Testis (tissue), 3 donors: Measurements from ENCODE around the gene TMEM273. TPM values are rescaled to one million over a fixed set of nuclear protein-coding genes. Genes with fewer than 3 reads are reported as not detected.

Experiments used
- DNase-seq: peaks from one replicate; pipeline ENCODE4 v3.0.0-alpha.2; 2019
- H3K27ac ChIP-seq, 2 donors: fragments of 200-600 bp; sonication (generic); one replicate each; pipeline ENCODE4 v1.5.1; 2019
- H3K27me3 ChIP-seq: fragments of 200-600 bp; sonication (generic); one replicate; pipeline ENCODE4 v1.5.1; 2019
- H3K36me3 ChIP-seq: fragments of 200-600 bp; sonication (generic); one replicate; pipeline ENCODE4 v1.5.1; 2017; ENCODE audit warnings: low read depth; ENCODE audit errors: missing control alignments
- H3K4me1 ChIP-seq: fragments of 200-600 bp; sonication (generic); one replicate; pipeline ENCODE4 v1.5.1; 2019
- H3K4me3 ChIP-seq, 2 donors: fragments of 200-600 bp; sonication (generic); one replicate each; pipeline ENCODE4 v1.5.1; 2017 to 2019
- H3K9me3 ChIP-seq: fragments of 200-600 bp; sonication (generic); one replicate; pipeline ENCODE4 v1.5.1; 2017
- CTCF ChIP-seq, 3 experiments: fragments of 450-650 bp in 2 of 3; fragments of 200-600 bp in 1 of 3; sonication (generic) in 1 of 3; IDR thresholded peaks; one replicate each; pipeline ENCODE4 v1.5.1; 2016 to 2019; ENCODE audit warnings: antibody characterized with exemption in 3 of 3, mild to moderate bottlenecking in 2 of 3, moderate library complexity in 1 of 3
- POLR2A ChIP-seq: fragments of 450-650 bp; IDR thresholded peaks from one replicate; pipeline ENCODE4 v1.6.1; 2017; ENCODE audit warnings: antibody characterized with exemption, mild to moderate bottlenecking, moderate library complexity
- WGBS, 2 donors: methylation state at CpG; one replicate each; pipeline ENCODE4 v1.1.5; 2018; 5-methylcytosine and 5-hydroxymethylcytosine counted together
- intact Hi-C: fragments of 100-400 bp; cut with DNase I; formaldehyde crosslinking; loops from one replicate; pipeline ENCODE4 v1.15.1; 2023; ENCODE audit warnings: low total_unique reads
- polyA plus RNA-seq: library from polyadenylated mRNA; stranded (reverse); fragments of 350-450 nt; fragmentation: Illumina TruSeq; extraction: RNeasy Lipid Tissue Mini Kit (QIAGEN cat#74804); gene quantifications from one replicate; pipeline ENCODE4 v1.2.3, GENCODE V29; 2014; ENCODE audit warnings: low read depth, low replicate concordance; ENCODE audit not compliant: insufficient read depth
- total RNA-seq, 2 donors: library from RNA; depleted of rRNA; stranded (reverse); fragments of >200 nt; gene quantifications; one replicate each; pipeline ENCODE4 v1.2.3, GENCODE V29; 2016

TMEM273 gene
- total and polyA plus RNA-seq, 3 donors from 2014 or later = 4.5 to 8.2 (median 5.3) TPM

- WGBS, 2 donors = 86 to 88% methylated on average over 7 of the region's 7 CpGs
- H3K36me3 ChIP-seq = no peaks in the 10 kb centered on the region
- TF ChIP-seq POLR2A (no peak), CTCF (IDR thresholded peaks at IDR 0.05) (no peak)
- no peak overlapping the region for H3K4me3 ChIP-seq
- DNase-seq = no peak
- H3K27me3 ChIP-seq = no peaks in the 10 kb centered on the region
- intact Hi-C loops = no loop called here
- H3K9me3 ChIP-seq = no peaks in the 10 kb centered on the region
- H3K4me1 ChIP-seq = no peaks in the 10 kb centered on the region
- H3K27ac ChIP-seq = no peak overlapping the region
Measured at GRCh38 chr10:49230004-49230403, 41.8 kb upstream of the TMEM273 start.

- no peak for TF ChIP-seq POLR2A
- TF ChIP-seq CTCF (IDR thresholded peaks at IDR 0.05) = no peak
- Histone ChIP-seq H3K36me3 (no peaks in the 10 kb centered on the region), H3K27me3 (no peaks in the 10 kb centered on the region), H3K4me3 (no peak overlapping the region), H3K9me3 (no peaks in the 10 kb centered on the region), H3K27ac (no peak overlapping the region), H3K4me1 (no peaks in the 10 kb centered on the region)
- DNase-seq = no peak
- WGBS, 2 donors = 65 to 80% methylated on average over 15 to 20 of the region's 20 CpGs
- intact Hi-C loops = no loop called here
Measured at GRCh38 chr10:49228677-49229076, 40.5 kb upstream of the TMEM273 start.

- intact Hi-C loops = no loop called here
- no peaks in the 10 kb centered on the region for H3K9me3 ChIP-seq
- no peaks in the 10 kb centered on the region for H3K27me3 ChIP-seq
- no peak overlapping the region for H3K4me3 ChIP-seq
- TF ChIP-seq CTCF (IDR thresholded peaks at IDR 0.05) = no peak
- no peak for TF ChIP-seq POLR2A
- DNase-seq = no peak
- H3K27ac ChIP-seq = no peak overlapping the region
- H3K36me3 ChIP-seq = no peaks in the 10 kb centered on the region
- H3K4me1 ChIP-seq = no peaks in the 10 kb centered on the region
- WGBS, 2 donors = 82 to 95% methylated on average over 3 to 5 of the region's 5 CpGs
Measured at GRCh38 chr10:49227406-49227805, 39.2 kb upstream of the TMEM273 start.

GRCh38 chr10:49226594-49226993 lies 38.4 kb upstream of the TMEM273 start:
- no peak overlapping the region for H3K27ac ChIP-seq
- TF ChIP-seq POLR2A = no peak
- no peak for TF ChIP-seq CTCF (IDR thresholded peaks at IDR 0.05)
- no peak for DNase-seq
- no peaks in the 10 kb centered on the region for H3K36me3 ChIP-seq
- no peaks in the 10 kb centered on the region for H3K9me3 ChIP-seq
- no peaks in the 10 kb centered on the region for H3K4me1 ChIP-seq
- WGBS, 2 donors = 81 to 82% methylated on average over 4 of the region's 4 CpGs
- H3K27me3 ChIP-seq = no peaks in the 10 kb centered on the region
- H3K4me3 ChIP-seq = no peak overlapping the region
- intact Hi-C loops = no loop called here

GRCh38 chr10:49225218-49225876 lies 37.2 kb upstream of the TMEM273 start:
- DNase-seq = no peak
- intact Hi-C loops = no loop called here
- Histone ChIP-seq H3K27me3 (no peaks in the 10 kb centered on the region), H3K4me3 (no peak overlapping the region), H3K27ac (no peak overlapping the region), H3K9me3 (no peaks in the 10 kb centered on the region), H3K36me3 (no peaks in the 10 kb centered on the region), H3K4me1 (no peaks in the 10 kb centered on the region)
- WGBS, 2 donors = 81 to 86% methylated on average over 12 of the region's 12 CpGs
- TF ChIP-seq POLR2A = no peak
- TF ChIP-seq CTCF (IDR thresholded peaks at IDR 0.05) = no peak
